NCI-H2196 treated with DMSO at 0.1 percent for 48 hours (cell line): ENCODE results near the gene APOD.

Experiments used
- DNase-seq: peaks from one replicate; lab custom pipeline; 2025; ENCODE audit not compliant: unreplicated experiment; lab: John Stamatoyannopoulos, UW

Gene APOD

DNA sequence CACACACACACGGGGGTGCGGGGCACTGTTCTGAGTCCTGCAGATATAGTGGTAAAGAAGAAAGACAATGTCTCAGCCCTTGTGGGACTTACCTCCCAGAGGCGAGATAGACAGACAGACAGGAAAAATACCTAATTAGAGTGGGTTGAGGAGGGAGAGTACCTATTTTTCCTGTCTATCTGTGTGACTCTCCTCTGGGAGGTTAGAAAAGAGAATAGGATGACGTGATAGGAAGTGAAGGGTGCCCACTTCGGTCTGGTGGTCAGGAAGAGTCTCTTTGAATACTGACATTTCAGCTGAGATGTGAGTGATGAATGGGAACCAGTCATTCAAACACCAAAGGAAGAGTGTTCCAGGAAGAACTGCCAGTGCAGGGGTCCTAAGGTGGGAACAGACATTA lies 4.1 kb upstream of the APOD start:
- DNase-seq, result no peak

DNA sequence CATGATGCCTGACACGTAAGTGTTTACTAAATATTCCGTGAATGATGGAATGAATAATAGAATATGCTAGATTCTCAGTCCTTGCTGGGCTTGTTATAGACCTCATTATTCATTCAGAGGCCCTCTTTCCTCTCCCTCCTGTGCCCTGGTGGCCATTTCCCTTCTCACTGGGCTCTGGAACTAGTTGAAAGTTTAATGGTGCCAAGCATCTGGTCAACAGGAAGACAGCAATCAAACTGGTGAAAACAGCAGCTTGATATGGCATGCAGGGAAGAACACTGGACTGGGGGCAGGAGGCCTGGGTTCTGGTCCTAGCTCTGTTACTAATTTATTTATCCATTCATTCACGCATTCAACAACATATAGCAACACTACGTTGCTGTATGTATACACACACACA lies 3.7 kb upstream of the APOD start:
- DNase-seq, result no peak

DNA sequence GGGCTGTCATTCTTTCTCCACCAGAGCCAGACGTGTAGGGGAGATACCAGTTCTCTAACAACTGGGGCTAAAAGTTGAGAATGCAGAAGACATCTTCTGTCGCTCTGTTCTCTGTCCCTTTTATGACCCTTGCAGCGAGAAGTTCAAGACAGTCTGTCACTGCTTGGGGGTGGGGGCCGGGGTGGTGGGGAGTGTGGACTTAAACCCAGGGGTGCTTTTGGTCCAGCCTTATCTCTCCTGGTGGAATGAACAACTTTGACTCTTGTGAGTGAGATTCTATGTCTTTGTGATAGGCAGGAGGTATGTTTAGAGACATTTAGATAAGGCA lies 767 bp upstream of the APOD start:
- no peak for DNase-seq

DNA sequence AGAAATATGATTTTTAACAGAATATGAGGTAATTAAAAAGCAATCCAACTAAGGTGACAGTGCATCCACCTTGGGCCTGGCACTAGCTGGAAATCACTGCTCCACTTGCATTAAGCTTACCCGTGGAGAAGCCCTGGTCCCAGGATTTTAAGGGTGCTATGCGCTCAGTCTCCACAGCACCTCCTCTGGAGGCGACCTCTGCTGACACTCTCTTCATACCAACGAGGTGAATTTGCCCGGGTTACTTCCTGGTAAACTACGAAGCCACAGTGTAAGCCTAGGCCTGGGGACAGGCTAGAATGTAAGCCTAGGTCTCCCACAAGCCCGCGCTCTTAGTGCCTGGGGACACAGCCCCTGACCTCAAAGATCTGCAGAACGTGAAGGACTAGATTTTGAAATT lies 793 bp downstream of the APOD start:
- DNase-seq, result no peak

DNA sequence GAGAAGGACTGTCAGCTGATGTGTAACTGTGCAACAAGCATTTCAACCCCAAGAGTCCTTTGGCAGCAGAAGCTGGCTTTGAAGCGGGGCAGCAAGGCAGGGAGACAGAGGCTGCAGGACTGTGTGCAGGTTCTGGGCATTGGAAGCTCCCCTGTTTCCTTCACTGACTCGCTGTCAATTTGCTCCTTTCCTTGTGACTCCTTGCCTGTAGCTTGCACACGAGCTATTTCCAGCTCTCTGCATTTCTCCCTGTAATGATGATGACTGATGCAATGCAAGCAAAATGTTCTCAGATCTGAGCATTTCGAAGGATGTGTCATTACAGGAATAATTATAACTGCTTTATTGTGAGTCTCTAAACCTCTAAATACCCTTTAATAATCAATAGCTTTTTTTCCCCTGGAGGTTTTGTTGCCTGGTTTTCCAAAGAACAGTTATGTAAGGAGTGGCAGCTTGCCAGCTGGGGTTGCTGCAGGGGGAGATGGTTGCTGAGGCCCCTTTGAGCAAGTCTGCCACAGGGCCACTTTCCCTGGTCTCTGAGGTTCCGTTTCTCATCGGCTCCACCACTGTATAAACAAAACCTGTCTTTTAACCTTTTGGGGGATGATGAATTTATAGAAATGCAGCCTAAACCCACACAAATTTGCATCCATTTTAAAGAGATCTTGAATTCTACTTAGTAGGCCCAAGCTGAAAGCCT lies 2.8 kb downstream of the APOD start:
- DNase-seq, result no peak

DNA sequence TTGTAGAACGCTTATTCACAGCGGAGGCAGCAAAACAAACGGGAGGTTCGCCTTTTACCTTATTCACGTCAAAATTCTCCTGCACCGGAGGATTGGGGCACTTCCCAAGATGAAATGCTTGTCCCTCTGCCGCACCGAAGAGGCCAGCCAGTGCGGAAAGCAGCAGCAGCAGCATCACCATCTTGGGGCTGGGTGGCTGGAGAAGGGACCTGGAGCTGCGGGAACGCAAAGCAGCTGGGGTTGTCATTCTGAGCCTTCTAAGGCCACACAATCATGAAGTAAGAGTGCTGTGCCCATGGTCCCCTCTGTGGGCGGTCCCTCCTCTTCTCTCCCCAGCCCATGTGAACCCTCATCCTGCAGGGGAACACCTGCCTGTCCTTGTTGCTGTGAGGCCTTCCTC lies 4.5 kb downstream of the APOD start:
- DNase-seq, result no peak

DNA sequence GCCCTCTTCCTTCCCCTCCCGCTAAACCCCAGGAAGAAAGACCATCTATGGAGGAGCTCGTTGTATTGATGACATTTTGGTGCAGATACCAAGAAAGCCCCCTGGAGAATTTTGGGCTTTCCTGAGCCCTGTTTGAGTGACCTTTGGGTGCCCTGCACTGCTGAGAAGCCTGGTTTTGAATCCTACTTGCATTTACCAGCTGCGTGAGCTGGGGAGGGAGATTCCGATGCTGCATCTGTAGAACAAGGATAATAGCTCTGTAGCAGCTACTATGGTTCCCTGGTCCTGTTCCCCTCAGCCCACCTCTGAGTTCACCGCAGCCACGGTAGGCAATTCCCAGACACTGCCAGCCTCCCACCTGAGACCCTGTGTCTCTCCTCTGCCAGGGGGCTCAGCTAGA lies 5.2 kb downstream of the APOD start:
- no peak for DNase-seq

DNA sequence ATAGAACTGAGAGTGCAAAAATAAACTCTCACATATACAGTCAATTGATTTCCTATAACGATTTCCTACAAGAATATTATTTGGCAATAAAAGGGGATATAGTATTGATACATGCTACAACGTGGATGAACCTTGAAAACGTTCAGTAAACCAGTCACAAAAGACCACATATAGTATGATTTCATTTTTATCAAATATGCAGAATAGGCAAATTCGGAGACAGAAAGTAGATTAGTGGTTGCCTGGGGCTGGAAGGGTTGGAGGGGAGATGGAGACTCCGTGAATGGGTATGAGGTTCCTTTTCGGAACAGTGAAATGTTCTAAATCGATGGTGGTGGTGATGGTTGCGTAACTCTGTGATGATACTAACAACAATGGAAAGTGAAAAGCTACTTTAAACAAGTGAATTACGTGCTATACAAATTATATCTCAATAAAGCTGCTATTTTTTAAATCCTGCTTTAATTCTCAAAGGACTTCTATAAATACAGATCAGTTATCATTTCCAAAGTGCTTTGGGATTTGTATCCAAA lies 6.0 kb downstream of the APOD start:
- no peak for DNase-seq

DNA sequence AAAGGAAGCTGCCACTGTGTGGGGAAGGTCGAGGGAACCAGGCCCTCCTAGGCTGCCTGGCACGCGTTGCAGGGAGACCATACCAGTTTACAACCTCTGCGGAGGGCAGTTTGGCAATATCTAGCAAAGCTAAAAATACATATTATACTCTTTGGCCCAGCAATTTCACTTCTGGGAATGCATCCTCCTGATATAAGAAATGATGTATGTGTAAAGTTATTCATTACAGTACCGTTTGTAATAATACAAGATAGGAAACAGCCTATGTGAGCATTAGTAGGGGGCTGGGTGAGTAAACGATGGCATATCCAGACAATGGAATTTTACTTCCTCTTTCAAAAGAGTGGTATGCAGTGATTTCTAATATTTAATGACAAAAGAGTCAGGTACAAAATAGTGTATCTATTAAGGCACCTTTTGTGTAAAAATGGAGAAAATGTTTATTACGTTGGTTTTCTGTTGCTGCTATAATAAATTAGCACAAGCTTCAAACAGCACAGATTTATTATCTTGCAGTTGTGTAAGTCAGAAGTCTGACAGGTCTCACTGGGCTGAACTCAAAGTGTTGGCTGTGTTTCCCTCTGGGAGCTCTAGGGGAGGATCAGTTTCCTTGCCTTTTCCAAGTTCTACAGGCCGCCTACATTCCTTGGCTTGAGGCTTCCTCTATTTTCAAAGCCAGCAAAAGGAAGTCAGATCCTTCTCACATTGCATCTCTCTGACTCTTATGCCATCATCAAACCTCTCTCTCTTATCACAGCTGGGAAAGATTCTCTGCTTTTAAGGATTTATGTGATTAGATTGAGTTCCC lies 9.0 kb downstream of the APOD start:
- DNase-seq, result no peak

DNA sequence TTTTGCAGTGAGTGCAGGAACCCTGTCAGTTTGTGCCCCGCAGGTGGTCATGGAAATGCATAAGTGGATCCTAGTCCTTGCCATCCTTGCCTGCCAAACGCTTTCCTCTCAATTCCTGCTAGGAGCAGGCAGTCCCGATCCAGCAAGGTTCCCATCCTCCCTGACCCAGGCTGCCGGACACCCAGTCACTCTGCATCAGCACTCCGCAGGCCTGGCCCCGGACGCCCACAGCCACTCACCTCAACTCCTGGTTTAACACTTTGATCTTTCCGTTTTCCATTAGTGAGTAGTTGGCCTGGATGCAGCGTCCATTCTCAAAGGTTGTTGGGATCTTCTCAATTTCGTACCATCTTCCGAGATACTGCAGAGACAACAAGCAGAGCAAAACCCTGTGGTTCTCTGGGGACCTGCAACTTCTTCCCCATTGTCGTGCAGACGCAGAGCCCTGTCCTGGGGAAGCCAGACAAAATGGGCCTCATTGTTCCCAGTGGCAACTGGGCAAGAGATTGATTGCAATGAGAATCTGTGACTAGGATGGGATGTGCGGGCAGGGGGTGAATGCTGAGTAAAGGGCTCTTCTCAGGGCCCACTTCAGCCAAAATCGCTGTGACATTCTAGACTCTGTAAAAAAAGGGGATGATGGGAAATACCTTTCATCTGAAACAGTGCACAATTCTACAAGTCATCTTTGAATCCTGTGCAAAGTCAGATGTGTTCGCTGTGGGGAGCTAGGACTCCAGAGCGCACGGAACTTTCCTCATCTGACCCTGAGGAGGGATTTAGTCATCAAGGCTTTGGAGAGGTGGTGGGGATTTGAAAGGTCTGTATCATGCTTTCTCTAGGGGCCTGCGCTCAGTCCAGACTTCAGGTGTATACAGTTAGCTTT lies 9.9 kb downstream of the APOD start:
- DNase-seq, result no peak

DNA sequence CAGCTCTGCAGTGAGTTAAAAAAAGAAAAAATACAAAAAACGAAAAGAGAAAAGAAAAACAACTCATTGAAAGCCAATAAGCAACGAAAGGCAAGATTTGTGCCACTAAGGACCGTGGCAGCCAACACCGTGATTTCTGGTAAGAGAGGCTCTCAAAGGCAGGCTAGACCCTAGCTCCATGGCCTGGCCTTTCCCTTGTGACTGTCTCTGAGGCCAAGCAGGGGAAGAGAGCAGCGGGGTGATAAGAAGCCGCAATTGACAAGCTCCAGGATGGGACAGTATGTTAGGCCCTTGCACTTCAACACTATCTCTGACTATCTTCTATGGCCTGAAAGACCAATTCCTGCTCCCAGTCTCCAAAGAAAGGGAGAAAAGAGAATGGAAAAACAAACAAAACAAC lies 12.4 kb downstream of the APOD start:
- DNase-seq, result no peak

DNA sequence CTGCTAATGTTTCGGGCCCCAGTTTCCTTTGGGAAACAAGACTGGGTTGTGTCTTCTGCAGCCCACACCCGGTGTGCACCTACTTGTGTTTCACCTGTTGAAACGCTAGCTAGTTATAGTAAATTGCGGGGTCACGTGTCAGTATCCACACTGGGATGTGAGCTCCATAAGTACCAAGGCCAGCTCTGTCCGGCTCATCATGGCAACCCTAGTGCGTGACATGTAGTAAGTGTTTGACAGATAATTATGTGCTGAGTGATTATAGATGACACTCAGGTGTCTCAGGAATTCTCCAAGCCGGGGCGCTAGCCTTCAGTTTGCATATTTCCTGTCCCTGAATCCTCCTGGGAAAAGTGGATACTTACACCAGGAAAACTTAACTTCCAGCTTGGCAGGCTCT lies 12.8 kb downstream of the APOD start:
- no peak for DNase-seq

DNA sequence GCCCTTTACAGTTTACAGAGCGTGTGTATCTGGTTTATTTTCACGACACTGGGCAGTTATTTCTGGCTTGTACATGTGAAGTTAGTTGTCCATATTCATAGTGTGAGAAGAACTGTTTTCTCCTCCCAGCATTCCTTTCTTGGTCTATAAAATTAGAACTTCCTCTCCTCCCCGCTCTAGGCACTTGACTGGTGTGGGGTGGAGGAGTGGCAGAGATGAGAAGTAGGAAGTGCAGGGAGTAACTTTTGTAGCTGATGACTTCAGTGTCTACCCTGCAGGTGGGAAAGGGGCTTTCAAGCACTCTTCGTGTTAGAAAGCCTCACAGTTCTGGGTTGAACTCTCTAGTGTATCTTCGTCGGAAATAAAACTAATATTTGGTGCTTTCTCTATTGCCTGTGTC lies 13.4 kb downstream of the APOD start:
- no peak for DNase-seq

DNA sequence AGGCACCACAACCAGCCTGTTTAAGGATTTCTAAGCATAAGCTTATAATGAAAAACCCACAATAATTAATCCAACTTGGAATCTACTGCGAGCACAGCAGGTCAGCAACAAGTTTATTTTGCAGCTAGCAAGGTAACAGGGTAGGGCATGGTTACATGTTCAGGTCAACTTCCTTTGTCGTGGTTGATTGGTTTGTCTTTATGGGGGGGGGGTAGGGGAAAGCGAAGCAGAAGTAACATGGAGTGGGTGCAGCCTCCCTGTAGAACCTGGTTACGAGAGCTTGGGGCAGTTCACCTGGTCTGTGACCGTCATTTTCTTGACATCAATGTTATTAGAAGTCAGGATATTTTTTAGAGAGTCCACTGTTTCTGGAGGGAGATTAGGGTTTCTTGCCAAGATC lies 15.1 kb downstream of the APOD start:
- DNase-seq, result no peak

DNA sequence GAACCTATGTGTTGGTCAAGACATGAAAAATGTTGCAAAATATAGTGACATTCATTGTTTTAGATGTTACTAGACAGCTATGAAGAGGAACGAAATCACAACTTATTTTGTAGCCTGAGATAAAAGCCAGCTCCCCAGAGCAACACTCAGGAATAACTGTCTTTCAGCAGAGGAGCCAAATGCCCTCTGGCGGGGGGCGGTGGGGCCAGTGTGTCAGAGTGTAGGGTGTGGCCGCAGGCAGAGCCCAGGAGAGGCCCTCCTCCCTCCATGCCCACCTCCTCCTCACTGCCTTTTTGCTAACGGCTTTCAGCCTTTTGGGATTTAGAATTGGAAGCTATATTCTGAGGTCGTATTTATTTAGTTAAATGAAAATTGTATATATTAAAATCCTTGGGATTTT lies 16.9 kb downstream of the APOD start:
- no peak for DNase-seq

DNA sequence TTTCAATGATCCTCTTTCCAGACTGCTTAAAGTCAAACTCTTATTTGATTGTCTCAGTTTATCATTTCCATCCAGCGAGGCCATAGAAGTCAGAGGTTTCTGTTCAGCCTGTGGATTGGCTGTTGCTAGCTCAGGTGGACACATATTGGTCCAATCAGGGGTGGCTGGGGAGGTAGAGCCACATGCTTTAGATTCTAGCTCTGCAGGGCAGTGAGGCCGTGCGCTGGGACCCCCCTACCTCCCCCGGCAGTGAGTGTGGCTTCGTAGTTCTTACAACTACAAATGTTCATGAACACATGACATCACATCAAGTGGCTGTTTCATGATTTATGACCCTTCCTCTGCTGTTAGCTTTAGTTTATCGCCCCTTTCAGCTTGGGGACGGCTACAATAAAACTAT lies 18.0 kb downstream of the APOD start:
- DNase-seq, result no peak

DNA sequence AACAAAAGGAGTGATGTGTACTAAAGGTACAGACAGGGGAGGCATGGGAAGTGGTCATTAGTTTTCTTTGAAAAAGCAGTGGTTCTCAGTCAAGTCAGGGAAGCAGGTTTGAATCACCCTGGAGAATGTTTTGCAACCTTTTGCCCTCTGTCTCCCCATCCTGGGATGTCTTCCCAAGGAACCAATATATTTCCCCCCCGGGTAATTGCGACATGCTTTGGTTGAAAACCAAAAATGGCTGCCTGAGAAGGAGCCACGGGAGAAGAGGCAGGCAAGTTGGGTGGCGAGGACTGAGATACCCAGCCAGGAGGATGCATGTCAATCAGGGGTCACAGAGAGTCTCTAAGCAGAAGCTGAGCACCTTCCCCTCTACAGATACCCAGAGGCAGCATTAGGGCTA lies 20.4 kb downstream of the APOD start:
- DNase-seq, result no peak

DNA sequence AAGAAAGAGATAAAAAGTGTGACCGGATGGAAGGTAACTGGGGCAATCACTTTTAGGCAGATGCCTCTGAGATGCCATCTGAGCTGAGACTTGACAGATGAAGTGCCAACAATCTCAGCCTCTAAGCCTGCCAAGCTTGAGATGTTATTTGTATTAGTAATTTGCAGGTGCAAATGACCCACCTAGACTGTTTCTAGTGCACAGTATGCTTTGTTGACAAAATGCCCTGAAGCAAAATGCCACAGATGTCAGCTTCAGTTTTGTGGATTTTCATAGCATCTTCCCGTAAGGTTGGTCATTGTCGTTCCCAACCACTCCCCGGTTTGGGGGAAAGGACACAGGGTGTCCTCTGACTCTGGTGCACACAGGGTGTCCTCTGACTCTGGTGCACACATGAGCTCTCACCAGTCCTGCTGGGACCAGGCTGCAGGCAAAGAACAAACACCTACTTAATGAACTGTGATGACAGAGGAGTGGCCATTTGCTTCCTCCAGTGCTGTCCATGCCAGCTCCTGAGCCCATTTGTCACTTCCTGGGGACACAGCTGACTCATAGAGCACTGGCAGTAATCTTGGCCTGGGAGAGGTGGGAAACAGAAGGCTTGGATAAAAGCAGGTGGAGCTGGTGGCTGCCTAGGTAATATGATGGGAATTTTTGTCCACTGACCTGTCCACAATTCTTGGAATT lies 23.9 kb downstream of the APOD start:
- no peak for DNase-seq

DNA sequence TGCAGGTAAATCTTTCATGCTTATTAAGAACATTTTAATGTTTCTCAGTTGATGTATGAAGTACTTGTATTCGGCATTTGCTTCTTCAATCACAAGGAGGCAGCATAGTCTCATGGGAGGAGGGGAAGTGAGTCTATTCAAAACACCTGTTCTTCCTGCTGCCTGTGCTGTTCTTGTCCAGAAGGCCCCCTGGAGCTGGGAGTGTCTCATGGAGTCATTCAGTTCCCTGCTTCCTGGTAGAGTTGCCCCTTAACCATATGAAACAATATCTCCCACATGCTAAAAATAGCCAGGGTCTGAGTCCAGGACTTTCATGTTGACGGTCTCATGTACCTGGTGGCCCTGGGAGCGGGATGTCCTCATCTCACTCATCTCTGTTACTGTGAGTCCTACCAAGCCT lies 25.1 kb downstream of the APOD start:
- peak; percentile 77 for DNase-seq

DNA sequence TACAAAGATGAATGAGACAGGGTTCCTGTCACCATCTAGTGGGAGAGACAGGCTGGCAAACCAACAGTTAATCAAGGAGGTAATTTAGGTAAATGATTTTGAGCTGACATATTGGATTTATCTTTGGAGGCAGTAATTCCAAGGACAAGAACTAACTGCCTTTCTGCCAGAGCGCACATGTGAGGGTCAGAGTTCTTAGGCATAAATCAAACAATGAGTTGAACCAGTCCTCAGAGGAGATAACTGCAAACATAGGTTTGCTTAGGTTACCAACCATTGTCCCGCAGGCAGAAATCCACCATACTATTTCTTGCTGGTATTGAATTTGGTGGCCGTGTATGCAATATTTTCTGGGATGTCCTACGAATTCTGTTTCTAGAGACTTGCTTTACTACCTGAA lies 26.4 kb downstream of the APOD start:
- DNase-seq, result no peak

DNA sequence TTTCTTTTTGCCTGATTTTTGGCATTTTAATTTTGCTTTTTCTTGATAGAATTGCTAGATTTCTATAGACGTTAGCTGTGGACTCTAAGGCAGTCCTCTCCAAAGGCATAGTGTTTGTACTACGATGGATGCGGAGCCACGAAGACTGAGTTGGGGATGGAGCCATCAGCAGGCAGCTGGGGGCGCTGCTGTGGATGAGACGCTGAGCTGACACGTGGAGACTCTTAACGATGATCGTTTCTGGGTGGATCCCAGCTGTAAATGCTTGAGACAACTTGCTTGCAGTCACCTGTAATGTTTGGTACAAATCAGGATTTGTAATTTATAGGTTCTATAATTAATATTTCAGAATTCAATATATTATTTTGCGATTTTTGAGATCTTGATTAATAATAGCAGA lies 27.4 kb downstream of the APOD start:
- no peak for DNase-seq
